HG03520 (cell line): ENCODE measurements around the gene LGI2.
"Not testable (repeated sequence)": the region's sequence is repeated elsewhere in the genome, so short reads cannot be mapped to it uniquely, and the experiment has no call there.

Experiments used
- ATAC-seq: cut with Tn5 transposase; IDR thresholded peaks from one replicate; pipeline ENCODE4 v1.9.1; 2021; ENCODE audit warnings: mild to moderate bottlenecking, moderate library complexity; ENCODE audit not compliant: unreplicated experiment

Gene LGI2

DNA sequence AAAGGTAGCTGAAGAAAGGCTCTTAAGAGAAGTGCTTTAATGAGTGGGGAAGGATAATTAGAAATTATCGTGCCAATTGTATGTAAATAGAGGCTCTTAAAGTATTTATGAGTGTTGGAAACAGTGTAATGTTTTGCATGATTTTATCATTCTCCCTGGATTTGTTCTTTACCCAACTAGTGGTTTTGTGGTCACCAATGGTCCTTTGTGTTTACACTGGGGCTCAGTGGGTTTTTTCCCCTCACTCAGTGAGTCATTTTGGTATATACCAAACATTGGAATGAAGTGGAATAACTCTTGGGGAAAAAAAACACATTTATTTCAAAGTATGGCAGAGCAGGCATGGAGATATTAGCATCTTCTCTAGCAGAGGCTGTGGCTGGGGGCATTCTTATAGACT lies 20.8 kb upstream of the LGI2 start:
- ATAC-seq = no peak

DNA sequence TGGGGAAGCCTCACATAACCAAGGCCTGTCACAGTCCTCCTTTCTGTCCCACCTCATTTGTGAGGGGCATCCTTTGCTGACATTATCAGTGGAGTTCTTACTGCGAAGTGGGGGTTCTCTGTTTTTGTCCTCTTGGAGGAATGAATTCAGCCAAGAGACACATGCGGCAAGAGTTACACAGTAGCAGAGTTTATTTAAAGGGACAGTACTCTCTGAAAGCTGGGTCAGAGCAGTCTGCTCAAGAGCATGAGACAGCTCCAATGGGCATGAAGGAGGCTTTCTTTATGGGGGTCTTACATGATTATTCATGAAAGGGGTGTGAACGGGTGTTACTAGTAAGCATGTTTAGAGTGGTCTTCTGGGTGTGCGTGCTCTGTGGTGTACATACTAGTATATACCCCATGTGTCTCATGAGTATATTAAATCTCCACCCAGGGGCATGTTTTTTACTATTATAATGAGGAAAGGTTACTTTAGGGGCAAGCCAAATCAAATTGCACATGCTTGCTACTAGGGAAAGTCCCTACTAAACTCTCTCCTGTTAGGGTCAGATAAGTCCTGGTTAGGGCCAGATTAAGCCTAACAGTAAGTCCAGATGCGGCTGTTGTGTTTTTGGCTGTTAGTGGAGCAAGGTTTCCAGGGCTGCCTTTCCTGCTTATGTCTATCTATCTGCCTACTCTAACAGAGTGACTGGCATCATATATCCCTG lies 19.8 kb upstream of the LGI2 start:
- ATAC-seq = no peak

DNA sequence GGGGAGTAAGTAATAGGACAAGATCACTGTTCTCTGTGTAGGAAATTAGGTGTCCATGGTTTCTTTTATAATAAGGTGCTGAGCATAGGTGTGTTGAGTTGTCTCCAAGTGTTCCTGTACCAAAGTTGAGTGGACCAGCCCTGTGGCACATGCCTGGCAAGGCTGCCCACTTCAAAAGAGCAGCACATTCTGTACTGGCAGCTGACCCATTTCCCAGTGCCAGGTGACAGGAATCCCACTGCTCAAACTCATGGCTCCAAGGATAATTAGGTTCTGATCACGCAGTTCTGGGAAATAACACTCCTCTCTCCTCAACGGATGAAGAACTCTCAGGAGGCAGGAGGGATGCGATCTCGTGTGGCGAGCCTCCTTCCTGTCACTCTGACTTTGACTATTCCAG lies 12.8 kb upstream of the LGI2 start:
- ATAC-seq = no peak

- no peak for ATAC-seq
Measured at GRCh38 chr4:25033526-25033925, 2.8 kb upstream of the LGI2 start.

GRCh38 chr4:25032126-25032525 lies 1.4 kb upstream of the LGI2 start:
- no peak for ATAC-seq

GRCh38 chr4:25031077-25031621 lies 403 bp upstream of the LGI2 start:
- ATAC-seq = no peak

GRCh38 chr4:25029479-25030276 lies 1.1 kb downstream of the LGI2 start:
- ATAC-seq = no peak

DNA sequence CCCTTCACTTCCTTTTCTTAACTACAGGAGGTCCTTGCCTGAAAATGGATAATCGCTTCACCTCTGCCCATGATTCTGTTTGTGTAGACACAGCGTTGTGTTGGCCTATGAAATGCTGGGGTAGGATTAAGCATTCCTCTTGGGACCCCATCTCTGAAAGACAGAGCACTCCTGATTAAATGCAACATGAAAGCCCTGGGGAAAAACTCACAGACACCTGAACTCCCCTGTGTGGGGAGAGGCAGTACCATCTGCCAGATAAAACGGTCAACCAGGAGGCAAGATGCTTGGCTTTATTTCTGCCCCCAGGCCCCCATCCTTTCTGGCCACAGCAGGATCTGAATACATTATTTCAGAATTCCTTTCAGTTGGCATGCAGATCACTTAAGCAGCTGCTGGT lies 1.9 kb downstream of the LGI2 start:
- no peak for ATAC-seq

DNA sequence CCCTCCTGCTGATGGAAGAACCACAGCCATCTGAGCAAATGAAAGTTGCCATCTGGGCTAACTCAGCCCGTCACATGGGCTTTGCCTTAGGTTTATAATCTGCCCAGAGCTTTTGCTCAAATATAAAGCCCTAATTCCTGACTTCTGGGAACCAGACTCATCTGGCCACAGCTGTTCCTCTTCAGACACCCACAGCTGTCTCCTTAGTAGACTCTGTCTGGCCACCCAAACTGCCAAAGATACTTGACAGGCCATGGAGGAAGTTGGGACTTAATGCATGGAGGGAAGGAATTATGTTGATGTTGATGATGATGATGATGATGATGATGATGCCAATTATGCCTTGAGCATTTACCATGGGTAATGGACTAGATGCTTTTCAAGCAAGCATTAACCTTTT lies 8.0 kb downstream of the LGI2 start:
- ATAC-seq = no peak

- no peak for ATAC-seq
Measured at GRCh38 chr4:25021216-25021615, 9.5 kb downstream of the LGI2 start.

- ATAC-seq = no peak
Measured at GRCh38 chr4:25020236-25020635, 10.5 kb downstream of the LGI2 start.

- no peak for ATAC-seq
Measured at GRCh38 chr4:25019501-25019900, 11.2 kb downstream of the LGI2 start.

DNA sequence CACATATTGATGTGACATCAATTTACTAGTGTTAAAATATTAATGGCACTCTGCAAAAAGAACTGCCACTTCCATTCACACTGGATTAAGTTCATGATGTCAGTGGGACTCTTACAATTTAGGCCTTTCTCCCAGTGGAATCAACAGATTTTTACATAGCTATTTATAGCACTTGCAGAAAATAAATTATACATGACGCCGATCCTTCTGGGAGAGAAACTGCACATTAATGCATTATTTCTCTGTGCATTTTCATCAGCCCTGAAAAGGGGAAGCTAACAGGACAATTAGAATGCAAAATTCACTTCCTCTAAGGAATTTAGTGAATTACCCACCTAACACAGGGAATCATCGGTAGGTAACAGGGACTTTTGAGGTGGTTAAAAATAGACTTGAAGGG lies 15.7 kb downstream of the LGI2 start:
- ATAC-seq = no peak

GRCh38 chr4:25014662-25014983 lies 16.1 kb downstream of the LGI2 start:
- ATAC-seq = not testable (repeated sequence)

- ATAC-seq = no peak
Measured at GRCh38 chr4:25013756-25014661, 16.7 kb downstream of the LGI2 start.

DNA sequence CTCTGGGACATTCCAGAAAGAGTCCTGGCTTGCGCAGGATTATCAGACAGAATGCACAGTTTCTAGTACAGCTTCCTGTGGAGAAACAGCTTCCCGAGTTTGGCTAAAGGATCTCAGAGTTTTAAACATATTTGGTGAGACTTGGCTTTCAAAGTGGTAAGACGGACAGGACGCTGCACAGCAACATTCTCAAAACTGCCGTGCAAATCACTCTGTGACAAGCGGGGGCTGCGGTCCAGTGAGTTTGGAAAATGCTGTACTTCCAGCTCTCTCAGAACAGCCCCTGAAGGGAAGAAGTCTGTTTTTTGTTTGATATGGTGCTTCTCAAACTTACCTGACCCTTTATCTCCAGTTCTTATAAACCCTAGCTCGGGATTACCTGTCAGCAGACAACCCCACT lies 18.1 kb downstream of the LGI2 start:
- no peak for ATAC-seq

GRCh38 chr4:25011135-25011866 lies 19.4 kb downstream of the LGI2 start:
- no peak for ATAC-seq

DNA sequence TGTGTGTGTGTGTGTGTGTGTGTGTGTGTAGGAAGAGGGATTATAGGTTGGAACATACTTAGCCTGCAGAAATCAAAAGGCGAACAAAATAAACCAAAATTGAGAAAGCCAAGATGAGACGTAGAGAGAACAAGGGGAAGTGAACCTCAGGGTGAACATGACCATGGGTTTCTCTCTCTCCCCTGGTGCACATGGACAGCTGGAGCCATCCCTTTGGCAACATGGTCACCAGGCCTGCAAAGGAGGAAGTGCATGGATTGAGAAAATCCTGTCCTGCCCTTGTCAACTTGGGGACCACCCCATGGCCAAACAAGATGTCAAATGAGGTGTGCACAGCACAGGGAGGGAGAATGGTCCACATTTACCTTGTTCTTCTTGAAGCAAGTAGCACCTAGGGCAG lies 23.1 kb downstream of the LGI2 start:
- no peak for ATAC-seq

DNA sequence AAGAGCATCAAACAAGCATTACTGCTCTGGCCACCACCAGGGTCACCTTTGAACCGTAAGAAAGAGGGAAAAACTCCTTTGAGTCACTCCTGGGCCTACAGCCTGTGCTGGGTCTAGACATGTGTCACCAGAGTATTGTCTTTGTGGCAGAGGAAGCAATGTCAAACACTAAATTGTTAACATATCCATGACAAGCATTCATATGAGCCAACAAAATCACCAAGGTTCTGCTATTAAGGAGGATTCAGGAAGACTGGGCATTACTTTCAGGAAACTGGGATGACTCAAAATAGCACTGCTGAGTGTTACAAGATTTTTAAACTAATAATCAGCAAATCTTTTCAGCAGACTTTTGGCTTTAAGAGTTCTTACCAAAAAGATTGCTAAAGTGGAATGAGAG lies 28.1 kb downstream of the LGI2 start:
- ATAC-seq = no peak

DNA sequence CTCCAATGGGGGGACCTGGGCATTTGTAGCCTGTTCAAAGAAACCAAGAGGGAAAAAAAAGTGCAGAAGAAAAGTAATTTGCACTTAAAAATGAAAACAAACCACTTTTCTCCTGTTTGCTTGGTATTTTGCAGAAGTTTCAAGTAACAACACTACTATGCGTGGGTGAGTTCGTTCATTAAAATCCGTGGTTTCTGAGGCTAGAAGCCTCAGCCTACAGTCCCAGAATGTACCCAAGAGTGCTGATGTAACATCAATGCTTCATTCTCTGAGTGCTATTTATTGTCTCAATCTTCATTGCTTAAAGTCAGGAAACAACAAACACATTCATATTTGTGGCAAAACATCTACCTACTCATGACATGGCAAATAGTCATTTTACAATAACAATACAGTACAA lies 29.2 kb downstream of the LGI2 start:
- ATAC-seq = peak; percentile 48

GRCh38 chr4:25000639-25001038 lies 30.1 kb downstream of the LGI2 start:
- no peak for ATAC-seq
